Measurements from ENCODE around the gene PEDS1.

DNA sequence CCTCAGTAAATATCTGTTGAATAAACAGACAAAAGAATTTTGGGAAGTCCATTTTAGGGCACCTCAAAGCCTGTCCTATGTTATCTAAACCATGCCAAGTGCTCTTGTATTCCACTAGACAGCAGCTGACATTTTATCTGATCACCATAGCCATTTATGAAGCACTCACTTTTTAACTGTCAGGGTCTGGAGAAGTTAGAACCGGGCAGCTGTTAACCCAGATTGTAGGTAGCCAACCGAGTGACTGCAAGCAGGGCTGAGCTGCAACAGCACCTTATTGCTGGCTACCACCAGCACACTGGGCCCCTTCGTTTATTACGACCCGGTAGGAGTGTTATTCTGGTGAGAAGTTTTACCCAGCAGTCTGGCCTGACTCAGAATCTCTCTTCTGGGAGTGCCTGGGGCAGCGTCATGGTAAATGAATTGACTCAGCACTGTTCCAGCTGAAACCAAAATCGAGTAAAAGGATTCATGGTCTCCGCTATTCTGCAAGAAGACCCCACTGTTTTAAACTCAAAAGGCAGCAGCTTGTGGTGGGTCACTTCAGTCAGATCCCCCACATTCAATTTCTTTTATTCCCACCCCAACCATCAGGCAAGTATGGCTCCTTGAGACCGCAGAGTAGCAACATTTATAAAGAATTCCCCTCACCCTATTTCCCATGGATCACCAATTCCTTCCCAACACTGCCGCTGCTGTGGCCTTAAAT, 42.2 kb downstream of the PEDS1 start:
- TF ChIP-seq, protein P1, sequence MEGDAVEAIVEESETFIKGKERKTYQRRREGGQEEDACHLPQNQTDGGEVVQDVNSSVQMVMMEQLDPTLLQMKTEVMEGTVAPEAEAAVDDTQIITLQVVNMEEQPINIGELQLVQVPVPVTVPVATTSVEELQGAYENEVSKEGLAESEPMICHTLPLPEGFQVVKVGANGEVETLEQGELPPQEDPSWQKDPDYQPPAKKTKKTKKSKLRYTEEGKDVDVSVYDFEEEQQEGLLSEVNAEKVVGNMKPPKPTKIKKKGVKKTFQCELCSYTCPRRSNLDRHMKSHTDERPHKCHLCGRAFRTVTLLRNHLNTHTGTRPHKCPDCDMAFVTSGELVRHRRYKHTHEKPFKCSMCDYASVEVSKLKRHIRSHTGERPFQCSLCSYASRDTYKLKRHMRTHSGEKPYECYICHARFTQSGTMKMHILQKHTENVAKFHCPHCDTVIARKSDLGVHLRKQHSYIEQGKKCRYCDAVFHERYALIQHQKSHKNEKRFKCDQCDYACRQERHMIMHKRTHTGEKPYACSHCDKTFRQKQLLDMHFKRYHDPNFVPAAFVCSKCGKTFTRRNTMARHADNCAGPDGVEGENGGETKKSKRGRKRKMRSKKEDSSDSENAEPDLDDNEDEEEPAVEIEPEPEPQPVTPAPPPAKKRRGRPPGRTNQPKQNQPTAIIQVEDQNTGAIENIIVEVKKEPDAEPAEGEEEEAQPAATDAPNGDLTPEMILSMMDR (IDR thresholded peaks at IDR 0.05) = no peak
- TF ChIP-seq POLR2A (IDR thresholded peaks at IDR 0.05) = no peak
